ENCODE results near the gene MEI1. TPM values are rescaled to one million over a fixed set of nuclear protein-coding genes. Genes with fewer than 3 reads are reported as not detected.

Gene MEI1
- total RNA-seq, 1 experiment from 2014 or later: 0.35 TPM

DNA sequence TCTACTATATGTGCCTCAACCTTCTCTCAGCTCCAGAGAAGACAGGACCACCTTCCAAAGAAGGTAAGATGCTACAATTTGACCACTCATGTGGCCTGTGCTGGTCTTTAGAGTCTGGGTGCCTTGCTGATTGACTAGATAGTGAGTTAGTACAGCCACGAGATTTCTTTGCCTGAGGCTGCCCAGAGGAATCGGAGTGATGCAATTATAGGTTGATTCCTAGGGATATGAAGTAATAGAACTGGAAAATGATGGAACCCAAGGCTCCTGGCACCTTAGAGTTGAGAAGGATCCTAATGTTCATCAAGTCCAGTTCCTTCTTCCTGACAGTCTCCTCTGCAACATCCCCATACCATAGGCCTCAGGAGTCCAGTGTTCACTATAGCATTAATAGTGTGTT is 54.7 kb downstream of the MEI1 start:
- TF ChIP-seq KAT7 (CRISPR knock-in tag; IDR thresholded peaks at IDR 0.05; ENCODE audit: borderline replicate concordance) (no peak), MYBL2 (CRISPR knock-in tag; IDR thresholded peaks at IDR 0.05) (no peak)
- ChIA-PET POLR2A (no interaction called here), CTCF (interaction anchor here (1.5 to 4.8 kb wide), 3 partner anchors 9 to 172 kb away, joined by 3 to 19 read pairs (median 4); no protein-coding TSS in a partner anchor)
- DNase-seq (ENCODE audit: low spot score): no peak
- H3K36me3 Mint-ChIP-seq: no peaks in the 10 kb centered on the region
- peaks cover 14% of the 10 kb centered on the region for H3K4me1 Mint-ChIP-seq
- H3K4me3 Mint-ChIP-seq: no peak overlapping the region
- H3K27me3 Mint-ChIP-seq (ENCODE audit: low read depth): no peaks in the 10 kb centered on the region; the same call in 1 of the 2 replicates
- H3K27ac Mint-ChIP-seq: no peak overlapping the region
- no peak for ATAC-seq
- no peaks in the 10 kb centered on the region for H3K9me3 Mint-ChIP-seq

DNA sequence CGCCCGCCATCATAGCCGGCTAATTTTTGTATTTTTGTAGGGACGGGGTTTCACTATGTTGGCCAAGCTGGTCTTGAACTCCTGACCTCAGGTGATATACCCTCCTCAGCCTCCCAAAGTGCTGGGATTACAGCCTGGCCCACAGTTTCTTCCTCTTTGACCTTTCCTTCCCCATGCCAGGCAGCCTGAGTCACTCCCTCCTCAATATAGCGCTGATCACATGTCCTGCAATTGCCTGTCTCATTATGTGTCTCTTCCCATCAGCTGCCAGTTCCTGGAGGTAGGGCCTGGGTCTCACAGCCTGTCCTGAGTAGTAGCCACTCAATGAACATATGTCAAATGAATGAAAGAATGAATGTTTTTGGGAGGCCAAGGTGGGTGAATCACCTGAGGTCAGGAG is 58.2 kb downstream of the MEI1 start:
- no peaks in the 10 kb centered on the region for H3K27me3 Mint-ChIP-seq (ENCODE audit: low read depth)
- DNase-seq (ENCODE audit: low spot score) (no peak), ATAC-seq (no peak)
- TF ChIP-seq, protein P1, sequence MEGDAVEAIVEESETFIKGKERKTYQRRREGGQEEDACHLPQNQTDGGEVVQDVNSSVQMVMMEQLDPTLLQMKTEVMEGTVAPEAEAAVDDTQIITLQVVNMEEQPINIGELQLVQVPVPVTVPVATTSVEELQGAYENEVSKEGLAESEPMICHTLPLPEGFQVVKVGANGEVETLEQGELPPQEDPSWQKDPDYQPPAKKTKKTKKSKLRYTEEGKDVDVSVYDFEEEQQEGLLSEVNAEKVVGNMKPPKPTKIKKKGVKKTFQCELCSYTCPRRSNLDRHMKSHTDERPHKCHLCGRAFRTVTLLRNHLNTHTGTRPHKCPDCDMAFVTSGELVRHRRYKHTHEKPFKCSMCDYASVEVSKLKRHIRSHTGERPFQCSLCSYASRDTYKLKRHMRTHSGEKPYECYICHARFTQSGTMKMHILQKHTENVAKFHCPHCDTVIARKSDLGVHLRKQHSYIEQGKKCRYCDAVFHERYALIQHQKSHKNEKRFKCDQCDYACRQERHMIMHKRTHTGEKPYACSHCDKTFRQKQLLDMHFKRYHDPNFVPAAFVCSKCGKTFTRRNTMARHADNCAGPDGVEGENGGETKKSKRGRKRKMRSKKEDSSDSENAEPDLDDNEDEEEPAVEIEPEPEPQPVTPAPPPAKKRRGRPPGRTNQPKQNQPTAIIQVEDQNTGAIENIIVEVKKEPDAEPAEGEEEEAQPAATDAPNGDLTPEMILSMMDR (IDR thresholded peaks at IDR 0.05): no peak
- TF ChIP-seq, protein P2, sequence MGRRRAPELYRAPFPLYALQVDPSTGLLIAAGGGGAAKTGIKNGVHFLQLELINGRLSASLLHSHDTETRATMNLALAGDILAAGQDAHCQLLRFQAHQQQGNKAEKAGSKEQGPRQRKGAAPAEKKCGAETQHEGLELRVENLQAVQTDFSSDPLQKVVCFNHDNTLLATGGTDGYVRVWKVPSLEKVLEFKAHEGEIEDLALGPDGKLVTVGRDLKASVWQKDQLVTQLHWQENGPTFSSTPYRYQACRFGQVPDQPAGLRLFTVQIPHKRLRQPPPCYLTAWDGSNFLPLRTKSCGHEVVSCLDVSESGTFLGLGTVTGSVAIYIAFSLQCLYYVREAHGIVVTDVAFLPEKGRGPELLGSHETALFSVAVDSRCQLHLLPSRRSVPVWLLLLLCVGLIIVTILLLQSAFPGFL (CRISPR knock-in tag; IDR thresholded peaks at IDR 0.05; ENCODE audit: borderline replicate concordance): no peak
- TF ChIP-seq ZNF671 (CRISPR knock-in tag; IDR thresholded peaks at IDR 0.05) (no peak), NFATC4 (CRISPR knock-in tag; IDR thresholded peaks at IDR 0.05) (no peak), NR1H2 (CRISPR knock-in tag; IDR thresholded peaks at IDR 0.05) (no peak), ZNF423 (CRISPR knock-in tag; IDR thresholded peaks at IDR 0.05) (no peak), KAT7 (CRISPR knock-in tag; IDR thresholded peaks at IDR 0.05; ENCODE audit: borderline replicate concordance) (no peak), SP1 (CRISPR knock-in tag; conservative IDR thresholded peaks at IDR 0.05) (no peak), CREM (CRISPR knock-in tag; IDR thresholded peaks at IDR 0.05) (no peak), GTF2I (CRISPR knock-in tag; conservative IDR thresholded peaks at IDR 0.05) (no peak), ZNF138 (CRISPR knock-in tag; conservative IDR thresholded peaks at IDR 0.05) (no peak), GRHL2 (CRISPR knock-in tag; IDR thresholded peaks at IDR 0.05; ENCODE audit: insufficient replicate concordance, severe bottlenecking) (no peak), SMAD4 (CRISPR knock-in tag; IDR thresholded peaks at IDR 0.05) (no peak)
- TF ChIP-seq, protein P3, sequence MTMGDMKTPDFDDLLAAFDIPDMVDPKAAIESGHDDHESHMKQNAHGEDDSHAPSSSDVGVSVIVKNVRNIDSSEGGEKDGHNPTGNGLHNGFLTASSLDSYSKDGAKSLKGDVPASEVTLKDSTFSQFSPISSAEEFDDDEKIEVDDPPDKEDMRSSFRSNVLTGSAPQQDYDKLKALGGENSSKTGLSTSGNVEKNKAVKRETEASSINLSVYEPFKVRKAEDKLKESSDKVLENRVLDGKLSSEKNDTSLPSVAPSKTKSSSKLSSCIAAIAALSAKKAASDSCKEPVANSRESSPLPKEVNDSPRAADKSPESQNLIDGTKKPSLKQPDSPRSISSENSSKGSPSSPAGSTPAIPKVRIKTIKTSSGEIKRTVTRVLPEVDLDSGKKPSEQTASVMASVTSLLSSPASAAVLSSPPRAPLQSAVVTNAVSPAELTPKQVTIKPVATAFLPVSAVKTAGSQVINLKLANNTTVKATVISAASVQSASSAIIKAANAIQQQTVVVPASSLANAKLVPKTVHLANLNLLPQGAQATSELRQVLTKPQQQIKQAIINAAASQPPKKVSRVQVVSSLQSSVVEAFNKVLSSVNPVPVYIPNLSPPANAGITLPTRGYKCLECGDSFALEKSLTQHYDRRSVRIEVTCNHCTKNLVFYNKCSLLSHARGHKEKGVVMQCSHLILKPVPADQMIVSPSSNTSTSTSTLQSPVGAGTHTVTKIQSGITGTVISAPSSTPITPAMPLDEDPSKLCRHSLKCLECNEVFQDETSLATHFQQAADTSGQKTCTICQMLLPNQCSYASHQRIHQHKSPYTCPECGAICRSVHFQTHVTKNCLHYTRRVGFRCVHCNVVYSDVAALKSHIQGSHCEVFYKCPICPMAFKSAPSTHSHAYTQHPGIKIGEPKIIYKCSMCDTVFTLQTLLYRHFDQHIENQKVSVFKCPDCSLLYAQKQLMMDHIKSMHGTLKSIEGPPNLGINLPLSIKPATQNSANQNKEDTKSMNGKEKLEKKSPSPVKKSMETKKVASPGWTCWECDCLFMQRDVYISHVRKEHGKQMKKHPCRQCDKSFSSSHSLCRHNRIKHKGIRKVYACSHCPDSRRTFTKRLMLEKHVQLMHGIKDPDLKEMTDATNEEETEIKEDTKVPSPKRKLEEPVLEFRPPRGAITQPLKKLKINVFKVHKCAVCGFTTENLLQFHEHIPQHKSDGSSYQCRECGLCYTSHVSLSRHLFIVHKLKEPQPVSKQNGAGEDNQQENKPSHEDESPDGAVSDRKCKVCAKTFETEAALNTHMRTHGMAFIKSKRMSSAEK (CRISPR knock-in tag; IDR thresholded peaks at IDR 0.05; ENCODE audit: borderline replicate concordance): no peak
- TF ChIP-seq, protein P4, sequence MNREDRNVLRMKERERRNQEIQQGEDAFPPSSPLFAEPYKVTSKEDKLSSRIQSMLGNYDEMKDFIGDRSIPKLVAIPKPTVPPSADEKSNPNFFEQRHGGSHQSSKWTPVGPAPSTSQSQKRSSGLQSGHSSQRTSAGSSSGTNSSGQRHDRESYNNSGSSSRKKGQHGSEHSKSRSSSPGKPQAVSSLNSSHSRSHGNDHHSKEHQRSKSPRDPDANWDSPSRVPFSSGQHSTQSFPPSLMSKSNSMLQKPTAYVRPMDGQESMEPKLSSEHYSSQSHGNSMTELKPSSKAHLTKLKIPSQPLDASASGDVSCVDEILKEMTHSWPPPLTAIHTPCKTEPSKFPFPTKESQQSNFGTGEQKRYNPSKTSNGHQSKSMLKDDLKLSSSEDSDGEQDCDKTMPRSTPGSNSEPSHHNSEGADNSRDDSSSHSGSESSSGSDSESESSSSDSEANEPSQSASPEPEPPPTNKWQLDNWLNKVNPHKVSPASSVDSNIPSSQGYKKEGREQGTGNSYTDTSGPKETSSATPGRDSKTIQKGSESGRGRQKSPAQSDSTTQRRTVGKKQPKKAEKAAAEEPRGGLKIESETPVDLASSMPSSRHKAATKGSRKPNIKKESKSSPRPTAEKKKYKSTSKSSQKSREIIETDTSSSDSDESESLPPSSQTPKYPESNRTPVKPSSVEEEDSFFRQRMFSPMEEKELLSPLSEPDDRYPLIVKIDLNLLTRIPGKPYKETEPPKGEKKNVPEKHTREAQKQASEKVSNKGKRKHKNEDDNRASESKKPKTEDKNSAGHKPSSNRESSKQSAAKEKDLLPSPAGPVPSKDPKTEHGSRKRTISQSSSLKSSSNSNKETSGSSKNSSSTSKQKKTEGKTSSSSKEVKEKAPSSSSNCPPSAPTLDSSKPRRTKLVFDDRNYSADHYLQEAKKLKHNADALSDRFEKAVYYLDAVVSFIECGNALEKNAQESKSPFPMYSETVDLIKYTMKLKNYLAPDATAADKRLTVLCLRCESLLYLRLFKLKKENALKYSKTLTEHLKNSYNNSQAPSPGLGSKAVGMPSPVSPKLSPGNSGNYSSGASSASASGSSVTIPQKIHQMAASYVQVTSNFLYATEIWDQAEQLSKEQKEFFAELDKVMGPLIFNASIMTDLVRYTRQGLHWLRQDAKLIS (CRISPR knock-in tag; IDR thresholded peaks at IDR 0.05; ENCODE audit: borderline replicate concordance): no peak
- no peaks in the 10 kb centered on the region for H3K9me3 Mint-ChIP-seq
- CTCF ChIA-PET: interaction anchor here (1.0 to 6.2 kb wide), 2 partner anchors 11 to 60 kb away, joined by 6 to 50 read pairs; no protein-coding TSS in a partner anchor
- no peak overlapping the region for H3K27ac Mint-ChIP-seq
- peaks cover 14% of the 10 kb centered on the region for H3K4me1 Mint-ChIP-seq
- no peak overlapping the region for H3K4me3 Mint-ChIP-seq
- H3K36me3 Mint-ChIP-seq: no peaks in the 10 kb centered on the region
- POLR2A ChIA-PET: no interaction called here

All from WTC11 (cell line).